Ishikawa (cell line): Measurements from ENCODE around the gene TXNRD1.
A peak's percentile ranks its signal among the peaks of the same experiment; 100 is the strongest.

Experiments used
- CEBPB ChIP-seq: IDR thresholded peaks from 2 replicates; pipeline ENCODE4 v1.6.1; 2012
- CREB1 ChIP-seq: IDR thresholded peaks from 2 replicates; pipeline ENCODE4 v1.6.1; 2012; ENCODE audit warnings: low read depth
- EGR1 ChIP-seq: IDR thresholded peaks from 2 replicates; pipeline ENCODE4 v1.6.1; 2012
- EP300 ChIP-seq: IDR thresholded peaks from 2 replicates; pipeline ENCODE4 v1.6.1; 2012; ENCODE audit warnings: borderline replicate concordance
- FOXM1 ChIP-seq: IDR thresholded peaks from 2 replicates; pipeline ENCODE4 v1.6.1; 2012; ENCODE audit warnings: low read depth, borderline replicate concordance
- NFIC ChIP-seq: IDR thresholded peaks from 2 replicates; pipeline ENCODE4 v1.6.1; 2012
- RAD21 ChIP-seq: IDR thresholded peaks from 2 replicates; pipeline ENCODE4 v1.6.1; 2012; ENCODE audit warnings: low read depth
- TAF1 ChIP-seq: IDR thresholded peaks from 2 replicates; pipeline ENCODE4 v1.6.1; 2012; ENCODE audit warnings: low read depth, mild to moderate bottlenecking
- TCF12 ChIP-seq: IDR thresholded peaks from 2 replicates; pipeline ENCODE4 v1.6.1; 2012; ENCODE audit warnings: low read depth
- TEAD4 ChIP-seq: IDR thresholded peaks from 2 replicates; pipeline ENCODE4 v1.6.1; 2012
- USF1 ChIP-seq: IDR thresholded peaks from 2 replicates; pipeline ENCODE4 v1.6.1; 2012
- ZBTB7A ChIP-seq: IDR thresholded peaks from 2 replicates; pipeline ENCODE4 v1.6.1; 2012; ENCODE audit warnings: low read depth
- TF ChIP-seq, protein P1 (sequence below): IDR thresholded peaks from 2 replicates; pipeline ENCODE4 v1.6.1; 2012
- TF ChIP-seq, protein P2 (sequence below): IDR thresholded peaks from 2 replicates; pipeline ENCODE4 v1.6.1; 2012; ENCODE audit warnings: low read depth, mild to moderate bottlenecking

GRCh38 chr12:104288635-104289274 lies 73.2 kb downstream of the TXNRD1 start:
- TF ChIP-seq, protein P1, sequence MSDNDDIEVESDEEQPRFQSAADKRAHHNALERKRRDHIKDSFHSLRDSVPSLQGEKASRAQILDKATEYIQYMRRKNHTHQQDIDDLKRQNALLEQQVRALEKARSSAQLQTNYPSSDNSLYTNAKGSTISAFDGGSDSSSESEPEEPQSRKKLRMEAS: peak; percentile 92
- TF ChIP-seq, protein P2, sequence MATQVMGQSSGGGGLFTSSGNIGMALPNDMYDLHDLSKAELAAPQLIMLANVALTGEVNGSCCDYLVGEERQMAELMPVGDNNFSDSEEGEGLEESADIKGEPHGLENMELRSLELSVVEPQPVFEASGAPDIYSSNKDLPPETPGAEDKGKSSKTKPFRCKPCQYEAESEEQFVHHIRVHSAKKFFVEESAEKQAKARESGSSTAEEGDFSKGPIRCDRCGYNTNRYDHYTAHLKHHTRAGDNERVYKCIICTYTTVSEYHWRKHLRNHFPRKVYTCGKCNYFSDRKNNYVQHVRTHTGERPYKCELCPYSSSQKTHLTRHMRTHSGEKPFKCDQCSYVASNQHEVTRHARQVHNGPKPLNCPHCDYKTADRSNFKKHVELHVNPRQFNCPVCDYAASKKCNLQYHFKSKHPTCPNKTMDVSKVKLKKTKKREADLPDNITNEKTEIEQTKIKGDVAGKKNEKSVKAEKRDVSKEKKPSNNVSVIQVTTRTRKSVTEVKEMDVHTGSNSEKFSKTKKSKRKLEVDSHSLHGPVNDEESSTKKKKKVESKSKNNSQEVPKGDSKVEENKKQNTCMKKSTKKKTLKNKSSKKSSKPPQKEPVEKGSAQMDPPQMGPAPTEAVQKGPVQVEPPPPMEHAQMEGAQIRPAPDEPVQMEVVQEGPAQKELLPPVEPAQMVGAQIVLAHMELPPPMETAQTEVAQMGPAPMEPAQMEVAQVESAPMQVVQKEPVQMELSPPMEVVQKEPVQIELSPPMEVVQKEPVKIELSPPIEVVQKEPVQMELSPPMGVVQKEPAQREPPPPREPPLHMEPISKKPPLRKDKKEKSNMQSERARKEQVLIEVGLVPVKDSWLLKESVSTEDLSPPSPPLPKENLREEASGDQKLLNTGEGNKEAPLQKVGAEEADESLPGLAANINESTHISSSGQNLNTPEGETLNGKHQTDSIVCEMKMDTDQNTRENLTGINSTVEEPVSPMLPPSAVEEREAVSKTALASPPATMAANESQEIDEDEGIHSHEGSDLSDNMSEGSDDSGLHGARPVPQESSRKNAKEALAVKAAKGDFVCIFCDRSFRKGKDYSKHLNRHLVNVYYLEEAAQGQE: no peak
- no peak for TF ChIP-seq CREB1
- TF ChIP-seq TCF12: no peak; the same call in 1 of the 2 replicates
- 0 out of 2 replicates have a peak, but pooled peaks have one; percentile 1 for TF ChIP-seq RAD21
- TF ChIP-seq TAF1: no peak
- TF ChIP-seq CEBPB: no peak
- no peak for TF ChIP-seq EP300
- TF ChIP-seq EGR1: no peak
- no peak for TF ChIP-seq FOXM1
- no peak for TF ChIP-seq ZBTB7A
- no peak for TF ChIP-seq TEAD4
- no peak for TF ChIP-seq NFIC
- TF ChIP-seq USF1: no peak
